KMS-11 (cell line): Measurements from ENCODE around the gene ZGLP1.

Source experiments
- H2AFZ ChIP-seq: fragments of 200-600 bp; sonication (generic); 2 replicates; pipeline ENCODE4 v1.6.1; 2016; ENCODE audit warnings: antibody characterized with exemption, mixed run types, low read depth
- H3K27ac ChIP-seq: fragments of 200-600 bp; sonication (generic); 2 replicates; pipeline ENCODE4 v1.6.1; 2016; ENCODE audit warnings: mild to moderate bottlenecking, mixed run types
- H3K27me3 ChIP-seq: fragments of 200-600 bp; sonication (generic); 2 replicates; pipeline ENCODE4 v1.6.1; 2017; ENCODE audit warnings: mild to moderate bottlenecking, low read depth, mixed run types, moderate library complexity; ENCODE audit not compliant: insufficient read depth
- H3K36me3 ChIP-seq: fragments of 200-600 bp; sonication (generic); 2 replicates; pipeline ENCODE4 v1.6.1; 2017; ENCODE audit warnings: mild to moderate bottlenecking, mixed run types; ENCODE audit not compliant: insufficient read depth
- H3K4me1 ChIP-seq: fragments of 200-600 bp; sonication (generic); 2 replicates; pipeline ENCODE4 v1.6.1; 2016; ENCODE audit warnings: mild to moderate bottlenecking, low read depth, mixed run types; ENCODE audit not compliant: poor library complexity, severe bottlenecking
- H3K4me2 ChIP-seq: fragments of 200-600 bp; sonication (generic); 2 replicates; pipeline ENCODE4 v1.7.0; 2016; ENCODE audit warnings: mild to moderate bottlenecking, mixed run types
- H3K4me3 ChIP-seq: fragments of 200-600 bp; sonication (generic); IDR thresholded peaks from 2 replicates; pipeline ENCODE4 v1.6.1; 2017; ENCODE audit warnings: low read depth, low read length, mixed read lengths; ENCODE audit not compliant: insufficient read depth
- H3K79me2 ChIP-seq: fragments of 200-600 bp; sonication (generic); 2 replicates; pipeline ENCODE4 v1.6.1; 2016; ENCODE audit warnings: low read depth, mixed run types; ENCODE audit not compliant: insufficient read depth
- H3K9ac ChIP-seq: fragments of 200-600 bp; sonication (generic); 2 replicates; pipeline ENCODE4 v1.6.1; 2016; ENCODE audit warnings: mild to moderate bottlenecking, mixed run types
- H4K20me1 ChIP-seq: fragments of 200-600 bp; sonication (generic); 2 replicates; pipeline ENCODE4 v1.6.1; 2016; ENCODE audit warnings: mild to moderate bottlenecking, mixed run types; ENCODE audit not compliant: insufficient read depth
- TF ChIP-seq, protein P1 (sequence below): fragments of 200-600 bp; sonication (generic); conservative IDR thresholded peaks from 2 replicates; pipeline ENCODE4 v1.6.1; 2017; ENCODE audit warnings: low read depth, mild to moderate bottlenecking, antibody characterized with exemption, low read length, moderate library complexity, mixed read lengths

ZGLP1 gene

DNA sequence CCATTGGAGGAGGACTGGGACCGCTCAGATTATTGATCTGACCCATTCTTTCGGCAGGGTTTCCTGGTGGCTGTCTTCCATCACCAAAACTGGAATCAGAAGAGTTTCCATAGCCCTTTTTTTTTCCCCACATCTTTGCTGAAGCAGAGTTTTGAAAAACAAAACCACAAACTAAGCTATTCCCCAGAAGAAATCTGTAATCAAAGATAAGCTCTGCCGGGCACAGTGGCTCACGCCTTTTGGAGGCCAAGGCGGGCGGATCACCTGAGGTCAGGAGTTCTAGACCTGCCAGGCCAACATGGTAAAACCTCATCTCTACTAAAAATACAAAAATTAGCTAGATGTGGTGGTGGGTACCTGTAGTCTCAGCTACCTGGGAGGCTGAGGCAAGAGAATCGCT, 42.9 kb downstream of the ZGLP1 start:
- Histone ChIP-seq H4K20me1 (no peaks in the 10 kb centered on the region), H3K36me3 (no peaks in the 10 kb centered on the region), H3K4me2 (no peak overlapping the region), H3K27ac (no peak overlapping the region), H2AFZ (no peak overlapping the region), H3K27me3 (no peaks in the 10 kb centered on the region), H3K9ac (no peak overlapping the region), H3K4me3 (no peak overlapping the region), H3K79me2 (no peaks in the 10 kb centered on the region; the same call in 1 of the 2 replicates), H3K4me1 (peaks cover 14% of the 10 kb centered on the region)
- TF ChIP-seq, protein P1, sequence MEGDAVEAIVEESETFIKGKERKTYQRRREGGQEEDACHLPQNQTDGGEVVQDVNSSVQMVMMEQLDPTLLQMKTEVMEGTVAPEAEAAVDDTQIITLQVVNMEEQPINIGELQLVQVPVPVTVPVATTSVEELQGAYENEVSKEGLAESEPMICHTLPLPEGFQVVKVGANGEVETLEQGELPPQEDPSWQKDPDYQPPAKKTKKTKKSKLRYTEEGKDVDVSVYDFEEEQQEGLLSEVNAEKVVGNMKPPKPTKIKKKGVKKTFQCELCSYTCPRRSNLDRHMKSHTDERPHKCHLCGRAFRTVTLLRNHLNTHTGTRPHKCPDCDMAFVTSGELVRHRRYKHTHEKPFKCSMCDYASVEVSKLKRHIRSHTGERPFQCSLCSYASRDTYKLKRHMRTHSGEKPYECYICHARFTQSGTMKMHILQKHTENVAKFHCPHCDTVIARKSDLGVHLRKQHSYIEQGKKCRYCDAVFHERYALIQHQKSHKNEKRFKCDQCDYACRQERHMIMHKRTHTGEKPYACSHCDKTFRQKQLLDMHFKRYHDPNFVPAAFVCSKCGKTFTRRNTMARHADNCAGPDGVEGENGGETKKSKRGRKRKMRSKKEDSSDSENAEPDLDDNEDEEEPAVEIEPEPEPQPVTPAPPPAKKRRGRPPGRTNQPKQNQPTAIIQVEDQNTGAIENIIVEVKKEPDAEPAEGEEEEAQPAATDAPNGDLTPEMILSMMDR: no peak

GRCh38 chr19:10262771-10263170, 46.8 kb downstream of the ZGLP1 start:
- no peaks in the 10 kb centered on the region for H3K27me3 ChIP-seq
- H3K36me3 ChIP-seq: no peaks in the 10 kb centered on the region
- H3K4me3 ChIP-seq: no peak overlapping the region
- H3K79me2 ChIP-seq: no peaks in the 10 kb centered on the region
- no peaks in the 10 kb centered on the region for H4K20me1 ChIP-seq
- no peak overlapping the region for H3K9ac ChIP-seq
- peaks cover 11% of the 10 kb centered on the region for H3K4me1 ChIP-seq
- no peak overlapping the region for H3K27ac ChIP-seq
- TF ChIP-seq, protein P1: no peak
- H2AFZ ChIP-seq: no peak overlapping the region
- no peak overlapping the region for H3K4me2 ChIP-seq

DNA sequence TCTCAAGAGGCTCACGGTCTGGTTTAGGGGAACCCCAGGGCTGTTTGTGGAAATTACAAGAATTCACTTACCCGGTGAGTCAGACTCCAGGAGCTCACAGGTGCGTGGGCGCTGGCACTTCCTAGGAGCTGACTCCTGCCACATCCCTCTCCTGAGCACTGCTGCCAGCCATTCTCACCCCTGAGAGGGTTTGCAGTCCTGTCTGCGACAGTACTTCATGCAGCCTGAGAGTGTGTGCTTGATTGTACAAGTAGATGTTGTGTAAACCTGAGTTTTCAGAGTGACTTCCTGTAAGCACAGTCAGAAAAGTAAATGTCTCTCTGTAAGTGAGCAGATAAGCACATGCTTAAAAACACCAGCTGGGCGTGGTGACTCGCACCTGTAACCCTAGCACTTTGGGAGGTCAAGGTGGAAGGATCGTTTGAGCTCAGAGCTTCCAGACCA, 49.5 kb downstream of the ZGLP1 start:
- Histone ChIP-seq H3K27me3 (no peaks in the 10 kb centered on the region), H3K4me3 (no peak overlapping the region), H3K36me3 (no peaks in the 10 kb centered on the region; the same call in 1 of the 2 replicates), H3K9ac (no peak overlapping the region), H3K27ac (no peak overlapping the region), H4K20me1 (no peaks in the 10 kb centered on the region), H2AFZ (no peak overlapping the region), H3K4me1 (peaks cover 11% of the 10 kb centered on the region), H3K79me2 (no peaks in the 10 kb centered on the region), H3K4me2 (no peak overlapping the region)
- TF ChIP-seq, protein P1: no peak

GRCh38 chr19:10259162-10259905, 50.3 kb downstream of the ZGLP1 start:
- Histone ChIP-seq H2AFZ (no peak overlapping the region), H3K4me2 (no peak overlapping the region), H3K27me3 (no peaks in the 10 kb centered on the region), H3K79me2 (peaks cover 5% of the 10 kb centered on the region; the same call in 1 of the 2 replicates), H3K4me1 (peaks cover 11% of the 10 kb centered on the region), H3K36me3 (no peaks in the 10 kb centered on the region; the same call in 1 of the 2 replicates), H3K9ac (no peak overlapping the region), H4K20me1 (no peaks in the 10 kb centered on the region), H3K4me3 (no peak overlapping the region), H3K27ac (no peak overlapping the region)
- TF ChIP-seq, protein P1: peak; percentile 66
